Endometrial microvascular endothelial cells (primary cell): Measurements from ENCODE around the gene TIMM21. TPM values are rescaled to one million over a fixed set of nuclear protein-coding genes. Genes with fewer than 3 reads are reported as not detected.

Source experiments
- in situ Hi-C: cut with HindIII; loops from 2 replicates; pipeline ENCODE4 v1.10.0; 2017; ENCODE audit warnings: low sequenced_read_pairs, low pct_unique_long_range_greater_than_20kb; ENCODE audit errors: inconsistent ontology term
- total RNA-seq: library from RNA; depleted of rRNA; stranded (reverse); fragments of >200 nt; gene quantifications from one replicate; pipeline ENCODE4 v1.2.3, GENCODE V29; 2015; ENCODE audit errors: inconsistent ontology term

Gene TIMM21
- total RNA-seq, 1 donor from 2014 or later: 48.5 TPM

GRCh38 chr18:74179623-74180199 is 31.4 kb downstream of the TIMM21 start:
- in situ Hi-C loops: loop anchor here (25.0 kb wide), 1 partner anchor 283 kb away; the partner anchor contains the start of gene DIPK1C

- in situ Hi-C loops: loop anchor here (25.0 kb wide), 1 partner anchor 280 kb away; the partner anchor contains the start of gene DIPK1C
Measured at GRCh38 chr18:74182335-74182734, 34.0 kb downstream of the TIMM21 start.

- in situ Hi-C loops: loop anchor here (25.0 kb wide), 1 partner anchor 279 kb away; the partner anchor contains the start of gene DIPK1C
Measured at GRCh38 chr18:74183130-74183529, 34.8 kb downstream of the TIMM21 start.

GRCh38 chr18:74184875-74185274 is 36.6 kb downstream of the TIMM21 start:
- in situ Hi-C loops: loop anchor here (25.0 kb wide), 1 partner anchor 277 kb away; the partner anchor contains the start of gene DIPK1C

GRCh38 chr18:74185860-74186259 is 37.5 kb downstream of the TIMM21 start:
- in situ Hi-C loops: loop anchor here (25.0 kb wide), 1 partner anchor 276 kb away; the partner anchor contains the start of gene DIPK1C

GRCh38 chr18:74186661-74187060 is 38.3 kb downstream of the TIMM21 start:
- in situ Hi-C loops: loop anchor here (25.0 kb wide), 1 partner anchor 276 kb away; the partner anchor contains the start of gene DIPK1C

- in situ Hi-C loops: loop anchor here (25.0 kb wide), 1 partner anchor 272 kb away; the partner anchor contains the start of gene DIPK1C
Measured at GRCh38 chr18:74190086-74190485, 41.8 kb downstream of the TIMM21 start.

GRCh38 chr18:74191577-74191976 is 43.3 kb downstream of the TIMM21 start:
- in situ Hi-C loops: loop anchor here (25.0 kb wide), 1 partner anchor 271 kb away; the partner anchor contains the start of gene DIPK1C

GRCh38 chr18:74194691-74195090 is 46.4 kb downstream of the TIMM21 start:
- in situ Hi-C loops: loop anchor here (25.0 kb wide), 1 partner anchor 268 kb away; the partner anchor contains the start of gene DIPK1C

- in situ Hi-C loops: loop anchor here (25.0 kb wide), 1 partner anchor 266 kb away; the partner anchor contains the start of gene DIPK1C
Measured at GRCh38 chr18:74196220-74197119, 48.1 kb downstream of the TIMM21 start.

- in situ Hi-C loops: loop anchor here (25.0 kb wide), 1 partner anchor 264 kb away; the partner anchor contains the start of gene DIPK1C
Measured at GRCh38 chr18:74197705-74198341, 49.5 kb downstream of the TIMM21 start.

- in situ Hi-C loops: loop anchor here (25.0 kb wide), 1 partner anchor 264 kb away; the partner anchor contains the start of gene DIPK1C
Measured at GRCh38 chr18:74198453-74198852, 50.1 kb downstream of the TIMM21 start.

- in situ Hi-C loops: no loop called here
Measured at GRCh38 chr18:74200780-74201179, 52.5 kb downstream of the TIMM21 start.

- in situ Hi-C loops: no loop called here
Measured at GRCh38 chr18:74203811-74204210, 55.5 kb downstream of the TIMM21 start.

GRCh38 chr18:74204526-74205152 is 56.3 kb downstream of the TIMM21 start:
- in situ Hi-C loops: no loop called here
